Mammary microvascular endothelial cell (primary cell): ENCODE measurements around the gene SMIM36. TPM values are rescaled to one million over a fixed set of nuclear protein-coding genes. Genes with fewer than 3 reads are reported as not detected.

Experiments used
- total RNA-seq: library from RNA; depleted of rRNA; stranded (reverse); fragments of >200 nt; gene quantifications from 2 replicates; pipeline ENCODE4 v1.2.3, GENCODE V29; 2015

Gene SMIM36
- not detected in 2 replicates for total RNA-seq

GRCh38 chr17:55510986-55511721 is at the start of gene SMIM36:
Gene SMIM36 (minus strand): TSS chr17:55511452.

DNA sequence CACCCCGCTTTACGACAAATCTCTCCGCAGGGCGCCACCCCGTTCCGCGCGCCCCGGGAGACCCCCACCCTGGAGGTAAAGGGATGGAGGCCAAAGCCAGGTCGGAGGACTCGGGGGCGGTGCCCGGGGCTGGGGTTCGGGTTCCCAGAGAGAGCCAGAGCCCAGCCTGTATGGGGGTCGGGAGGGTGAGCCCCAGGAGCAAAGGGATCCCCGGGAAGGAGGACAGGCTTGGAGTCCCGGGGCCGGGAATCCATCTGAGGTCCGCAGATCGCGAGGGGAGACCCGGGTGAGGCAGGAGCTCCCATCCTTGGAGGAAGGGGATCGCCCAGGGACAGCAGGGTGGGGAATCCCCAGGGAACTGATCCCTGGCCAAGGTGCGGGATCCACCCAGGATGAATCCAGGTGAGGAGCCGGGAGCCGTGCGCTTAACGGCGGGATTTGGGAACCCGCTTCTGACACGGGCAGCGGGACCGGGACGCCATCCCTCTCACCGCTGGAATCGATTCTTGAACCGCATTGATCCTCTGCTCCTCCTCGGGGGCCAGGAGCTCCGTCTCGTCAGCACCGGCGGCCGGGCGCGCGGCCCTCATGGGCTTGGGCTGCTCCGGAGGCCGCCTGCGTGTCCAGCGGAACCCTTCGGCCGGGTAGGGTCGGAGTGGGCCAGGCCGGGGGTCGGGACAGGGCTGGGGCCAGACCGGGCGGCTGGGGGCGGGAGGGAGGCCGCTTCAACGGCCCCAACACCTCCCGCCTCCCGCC is 89.9 kb downstream of the SMIM36 start, which contains the start of gene MMD:
Gene MMD, minus strand, starts transcription at position 657 of the 756 bp plus-strand sequence. Its CDS starts 140 bp downstream, at position 517.

Other genes with a start within 250 kb of the SMIM36 start
- 0.25 TPM in 1 of 2 replicates, not detected in the other for gene HLF, start 246.5 kb downstream of the SMIM36 start, total RNA-seq
- gene MMD, start 89.6 kb downstream of the SMIM36 start, total RNA-seq, result 17.3 and 19.9 TPM in 2 replicates
- gene TMEM100, start 211.4 kb upstream of the SMIM36 start, total RNA-seq, result 0.59 TPM in 1 of 2 replicates, not detected in the other
- 28.0 and 34.6 TPM in 2 replicates for gene PCTP, start 239.6 kb upstream of the SMIM36 start, total RNA-seq